Fibroblast of pulmonary artery (primary cell): ENCODE results near the gene PLXNA4.

Experiments
- DNase-seq: peaks from one replicate; pipeline ENCODE4 v3.0.0-alpha.2; 2010; ENCODE audit warnings: low read depth
- H3K4me3 ChIP-seq: replicated peaks from 2 replicates; pipeline ENCODE4 v1.5.1; 2011; ENCODE audit warnings: low read depth, mild to moderate bottlenecking, control low read depth, low read length, moderate library complexity
- TF ChIP-seq, protein P1 (sequence below): IDR thresholded peaks from 2 replicates; pipeline ENCODE4 v1.5.1; 2011; ENCODE audit warnings: mild to moderate bottlenecking, control low read depth, low read length, inconsistent platforms; ENCODE audit errors: missing control alignments

The PLXNA4 gene

DNA sequence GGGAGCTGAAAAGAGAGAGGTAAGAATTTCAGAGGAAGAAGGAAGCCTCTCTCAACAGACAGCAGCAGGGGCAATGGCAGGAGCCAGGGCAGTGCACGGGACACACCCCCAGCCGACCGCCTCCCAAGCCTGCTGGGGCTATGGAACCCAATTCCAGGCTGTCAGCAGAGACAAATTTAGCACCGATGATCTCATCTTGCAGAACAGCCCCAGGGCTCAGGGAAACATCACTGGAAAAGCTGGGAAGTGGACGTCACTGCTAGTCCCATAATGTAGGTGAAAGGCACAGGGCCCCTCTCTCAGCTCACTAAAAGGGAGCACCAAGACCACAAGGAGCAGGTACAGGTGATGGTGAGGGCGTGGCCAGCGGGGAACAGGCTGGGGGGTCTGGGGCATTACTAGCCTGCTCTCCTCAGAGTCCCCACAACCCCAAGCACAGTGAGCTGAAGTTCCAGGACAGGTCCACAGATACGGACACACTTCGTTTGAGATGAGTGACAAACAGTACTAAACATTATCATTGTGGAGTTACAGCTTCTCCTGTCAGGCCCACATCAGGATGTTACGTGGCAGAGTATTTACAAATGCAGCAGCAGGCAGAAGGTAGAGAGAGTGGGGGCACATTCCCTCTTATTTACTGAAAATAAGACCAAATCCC lies 103.7 kb downstream of the PLXNA4 start:
- DNase-seq = peak; percentile 50
- TF ChIP-seq, protein P1, sequence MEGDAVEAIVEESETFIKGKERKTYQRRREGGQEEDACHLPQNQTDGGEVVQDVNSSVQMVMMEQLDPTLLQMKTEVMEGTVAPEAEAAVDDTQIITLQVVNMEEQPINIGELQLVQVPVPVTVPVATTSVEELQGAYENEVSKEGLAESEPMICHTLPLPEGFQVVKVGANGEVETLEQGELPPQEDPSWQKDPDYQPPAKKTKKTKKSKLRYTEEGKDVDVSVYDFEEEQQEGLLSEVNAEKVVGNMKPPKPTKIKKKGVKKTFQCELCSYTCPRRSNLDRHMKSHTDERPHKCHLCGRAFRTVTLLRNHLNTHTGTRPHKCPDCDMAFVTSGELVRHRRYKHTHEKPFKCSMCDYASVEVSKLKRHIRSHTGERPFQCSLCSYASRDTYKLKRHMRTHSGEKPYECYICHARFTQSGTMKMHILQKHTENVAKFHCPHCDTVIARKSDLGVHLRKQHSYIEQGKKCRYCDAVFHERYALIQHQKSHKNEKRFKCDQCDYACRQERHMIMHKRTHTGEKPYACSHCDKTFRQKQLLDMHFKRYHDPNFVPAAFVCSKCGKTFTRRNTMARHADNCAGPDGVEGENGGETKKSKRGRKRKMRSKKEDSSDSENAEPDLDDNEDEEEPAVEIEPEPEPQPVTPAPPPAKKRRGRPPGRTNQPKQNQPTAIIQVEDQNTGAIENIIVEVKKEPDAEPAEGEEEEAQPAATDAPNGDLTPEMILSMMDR = no peak
- H3K4me3 ChIP-seq = no peak overlapping the region

DNA sequence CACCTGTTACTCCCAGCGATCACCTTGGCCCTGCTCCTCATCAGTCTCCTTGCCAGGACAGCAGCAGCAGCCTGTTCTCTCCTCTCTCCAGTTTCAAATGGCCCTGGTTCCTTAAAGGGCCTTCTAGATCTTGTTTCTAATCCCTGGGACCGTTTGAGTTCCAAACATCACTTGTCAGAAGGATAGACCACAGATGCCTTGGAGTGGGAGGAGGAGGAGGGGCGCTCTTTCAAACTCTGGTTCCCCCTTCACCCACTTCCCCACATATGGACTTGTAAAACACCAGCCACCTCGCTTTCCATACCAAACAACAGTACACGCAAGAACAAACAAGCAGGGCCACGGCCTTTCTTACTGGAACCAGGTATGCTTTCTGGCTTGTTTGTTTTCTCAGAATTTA lies 104.8 kb downstream of the PLXNA4 start:
- H3K4me3 ChIP-seq = no peak overlapping the region
- TF ChIP-seq, protein P1 = no peak
- DNase-seq = no peak

DNA sequence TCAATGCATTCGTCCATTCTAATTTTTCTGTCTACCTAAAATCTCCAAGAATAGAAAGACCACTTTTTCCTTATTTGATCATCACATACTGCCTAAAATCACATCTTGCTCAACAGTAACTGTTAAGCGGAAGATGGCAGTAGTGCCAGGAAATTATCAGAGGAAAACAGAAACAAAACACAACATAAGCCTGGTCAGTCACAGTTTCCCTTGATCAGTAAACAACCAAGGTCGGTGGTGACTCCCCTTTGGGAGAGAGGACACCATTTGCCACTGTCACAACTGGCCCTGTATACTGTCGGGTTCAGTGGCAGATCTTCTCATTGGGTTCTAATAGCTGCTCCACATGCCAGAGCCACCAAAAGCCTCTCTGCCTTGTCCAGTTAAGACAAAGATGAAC lies 106.6 kb downstream of the PLXNA4 start:
- no peak for DNase-seq
- TF ChIP-seq, protein P1 = no peak
- no peak overlapping the region for H3K4me3 ChIP-seq

DNA sequence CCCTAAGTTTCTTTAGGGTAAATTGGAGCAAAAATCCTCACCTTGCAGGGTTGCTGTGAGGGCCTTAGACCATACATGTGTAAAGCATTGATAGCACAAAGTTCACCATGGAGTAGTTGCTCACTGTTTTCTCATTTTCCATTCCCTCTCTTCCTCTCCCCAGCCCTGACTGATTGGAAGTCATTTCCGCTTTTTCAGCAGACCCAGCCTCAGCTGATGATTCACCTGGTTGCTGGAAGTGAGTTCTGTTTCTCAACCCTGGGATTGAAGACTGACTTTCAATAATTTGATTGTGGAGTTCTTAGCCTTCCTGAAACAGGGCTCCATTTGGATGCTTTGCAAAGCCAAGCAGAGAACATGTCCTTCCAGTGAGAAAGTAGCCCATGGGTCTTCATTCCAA lies 107.0 kb downstream of the PLXNA4 start:
- no peak overlapping the region for H3K4me3 ChIP-seq
- TF ChIP-seq, protein P1 = no peak
- DNase-seq = peak; percentile 13

DNA sequence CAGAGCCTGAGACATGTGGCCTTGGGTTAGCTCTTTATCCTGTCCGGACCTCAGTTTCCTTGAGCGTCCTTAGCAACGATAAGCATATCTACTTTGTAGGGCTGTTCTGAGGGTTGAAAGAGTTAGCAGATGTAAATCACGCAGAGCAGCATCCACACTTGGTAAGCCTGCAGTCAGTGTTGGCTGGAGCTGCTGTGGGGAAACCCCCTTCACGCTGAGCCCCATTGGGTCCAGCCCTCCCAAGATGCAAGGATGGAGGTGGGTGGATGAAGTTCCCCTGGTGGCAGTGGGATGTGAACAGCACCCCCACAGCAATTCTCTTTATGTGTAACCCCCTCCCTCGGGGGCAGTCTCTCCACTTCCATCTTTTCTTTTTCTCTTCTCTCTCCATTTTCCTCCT lies 109.9 kb downstream of the PLXNA4 start:
- TF ChIP-seq, protein P1 = no peak
- DNase-seq = no peak
- no peak overlapping the region for H3K4me3 ChIP-seq

DNA sequence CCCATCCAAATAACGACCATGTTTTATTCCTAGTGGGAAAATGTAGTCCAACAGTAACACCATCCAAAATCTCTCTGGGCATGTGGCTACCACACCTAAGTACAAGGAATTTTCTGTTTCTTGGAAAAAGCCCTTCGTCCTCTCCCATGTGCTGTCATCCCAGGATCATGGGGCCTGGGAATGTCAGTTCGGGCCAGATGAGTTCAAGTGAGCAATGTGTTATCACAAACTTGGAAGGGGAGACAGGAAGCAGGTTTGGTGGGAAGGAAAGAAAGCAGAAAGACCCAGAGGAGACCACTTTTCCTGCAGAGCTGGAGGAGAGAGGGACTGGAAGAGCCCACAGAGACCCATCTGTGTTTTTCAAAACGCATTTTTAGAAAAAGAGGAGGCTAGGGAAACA lies 110.8 kb downstream of the PLXNA4 start:
- TF ChIP-seq, protein P1 = no peak
- no peak overlapping the region for H3K4me3 ChIP-seq
- no peak for DNase-seq

DNA sequence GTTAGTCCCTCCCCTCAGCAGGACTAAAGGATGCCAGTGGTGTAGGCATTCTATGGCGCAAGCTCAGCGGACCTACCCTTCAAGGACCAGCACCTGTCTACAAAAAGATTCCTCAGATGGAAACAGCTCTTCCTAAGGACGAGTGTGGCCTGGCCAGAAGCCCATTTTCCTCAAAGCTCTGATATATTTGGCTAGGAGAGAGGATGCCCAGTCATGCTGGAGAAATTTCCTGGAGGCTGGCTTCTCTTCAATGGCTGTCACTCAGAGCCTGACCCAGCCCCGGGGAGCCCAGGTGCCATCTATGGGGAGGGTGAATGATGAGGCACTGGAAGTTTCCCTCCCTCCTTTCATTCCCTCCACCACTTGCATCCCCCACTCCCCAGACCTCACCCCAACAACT lies 111.5 kb downstream of the PLXNA4 start:
- no peak overlapping the region for H3K4me3 ChIP-seq
- peak; percentile 73 for DNase-seq
- TF ChIP-seq, protein P1 = no peak
